Calu3 (cell line): ENCODE results near the gene COG8. TPM values are rescaled to one million over a fixed set of nuclear protein-coding genes. Genes with fewer than 3 reads are reported as not detected.

Source experiments
- Bru-seq: library from RNA; stranded (reverse); fragments of 400-500 nt; gene quantifications from one replicate; lab custom pipeline; 2021; lab: Mats Ljungman, UMichigan
- BruChase-seq, 2 experiments: library from RNA; stranded (reverse); fragments of 400-500 nt; gene quantifications; one replicate each; lab custom pipeline; 2021; lab: Mats Ljungman, UMichigan
- BruUV-seq: library from RNA; stranded (reverse); fragments of 400-500 nt; replicated peaks from 2 replicates; lab custom pipeline; 2021; lab: Mats Ljungman, UMichigan
- CTCF ChIA-PET: fragments of 300-600 bp; sonication (Branson Sonifier 250); formaldehyde crosslinking; loops from one replicate; lab custom pipeline; 2022; ENCODE audit warnings: antibody characterized with exemption; lab: Charles Lee
- DNase-seq: peaks from one replicate; pipeline ENCODE4 v3.0.0; 2022
- H3K27ac Mint-ChIP-seq: one replicate; pipeline ENCODE4 v1.8.0; 2022; ENCODE audit warnings: mixed read lengths; ENCODE audit not compliant: unreplicated experiment
- H3K27me3 Mint-ChIP-seq: one replicate; pipeline ENCODE4 v1.8.0; 2022; ENCODE audit warnings: mixed read lengths; ENCODE audit not compliant: unreplicated experiment
- H3K36me3 Mint-ChIP-seq: one replicate; pipeline ENCODE4 v1.8.0; 2022; ENCODE audit warnings: mild to moderate bottlenecking, moderate library complexity, mixed read lengths; ENCODE audit not compliant: insufficient read depth, unreplicated experiment
- H3K4me1 Mint-ChIP-seq: one replicate; pipeline ENCODE4 v1.8.0; 2022; ENCODE audit warnings: mild to moderate bottlenecking, low read depth, mixed read lengths; ENCODE audit not compliant: unreplicated experiment
- H3K4me3 Mint-ChIP-seq: one replicate; pipeline ENCODE4 v1.8.0; 2022; ENCODE audit warnings: mild to moderate bottlenecking, low read depth, moderate library complexity, mixed read lengths; ENCODE audit not compliant: unreplicated experiment
- H3K9me3 Mint-ChIP-seq: one replicate; pipeline ENCODE4 v1.8.0; 2022; ENCODE audit warnings: low read depth, mixed read lengths; ENCODE audit not compliant: unreplicated experiment
- intact Hi-C: fragments of 100-400 bp; cut with micrococcal nuclease; formaldehyde crosslinking; loops from one replicate; pipeline ENCODE4 v1.10.0; 2022; ENCODE audit not compliant: unreplicated experiment
- long read RNA-seq: library from polyadenylated mRNA; stranded (forward); transcript quantifications from one replicate; pipeline ENCODE4 v2.0.0, GENCODE V29; 2022
- total RNA-seq: library from RNA; stranded (reverse); gene quantifications from 2 replicates; pipeline ENCODE4 v1.2.3, GENCODE V29; 2022
- TF ChIP-seq, protein P1 (sequence below): fragments of 200-600 bp; IDR thresholded peaks from one replicate; pipeline ENCODE4 v1.8.0; 2022; ENCODE audit warnings: antibody characterized with exemption; ENCODE audit not compliant: unreplicated experiment

Gene COG8, protein sequence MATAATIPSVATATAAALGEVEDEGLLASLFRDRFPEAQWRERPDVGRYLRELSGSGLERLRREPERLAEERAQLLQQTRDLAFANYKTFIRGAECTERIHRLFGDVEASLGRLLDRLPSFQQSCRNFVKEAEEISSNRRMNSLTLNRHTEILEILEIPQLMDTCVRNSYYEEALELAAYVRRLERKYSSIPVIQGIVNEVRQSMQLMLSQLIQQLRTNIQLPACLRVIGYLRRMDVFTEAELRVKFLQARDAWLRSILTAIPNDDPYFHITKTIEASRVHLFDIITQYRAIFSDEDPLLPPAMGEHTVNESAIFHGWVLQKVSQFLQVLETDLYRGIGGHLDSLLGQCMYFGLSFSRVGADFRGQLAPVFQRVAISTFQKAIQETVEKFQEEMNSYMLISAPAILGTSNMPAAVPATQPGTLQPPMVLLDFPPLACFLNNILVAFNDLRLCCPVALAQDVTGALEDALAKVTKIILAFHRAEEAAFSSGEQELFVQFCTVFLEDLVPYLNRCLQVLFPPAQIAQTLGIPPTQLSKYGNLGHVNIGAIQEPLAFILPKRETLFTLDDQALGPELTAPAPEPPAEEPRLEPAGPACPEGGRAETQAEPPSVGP
- 55.0 and 57.4 TPM in 2 replicates for total RNA-seq
- percentile 87 among the genes with signal in this experiment for Bru-seq, nascent RNA
- BruChase-seq, experiment 1, labeled RNA remaining after a 6-hour chase, result percentile 98 among the genes with signal in this experiment
- percentile 98 among the genes with signal in this experiment for BruChase-seq, experiment 2, labeled RNA remaining after a 2-hour chase
- long read RNA-seq, full-length matches to known transcripts, result 36 of 77 reads
- long read RNA-seq, partial matches to known transcripts, result 12 of 77 reads
- long read RNA-seq, other reads (novel, unspliced or antisense), result 29 of 77 reads

DNA sequence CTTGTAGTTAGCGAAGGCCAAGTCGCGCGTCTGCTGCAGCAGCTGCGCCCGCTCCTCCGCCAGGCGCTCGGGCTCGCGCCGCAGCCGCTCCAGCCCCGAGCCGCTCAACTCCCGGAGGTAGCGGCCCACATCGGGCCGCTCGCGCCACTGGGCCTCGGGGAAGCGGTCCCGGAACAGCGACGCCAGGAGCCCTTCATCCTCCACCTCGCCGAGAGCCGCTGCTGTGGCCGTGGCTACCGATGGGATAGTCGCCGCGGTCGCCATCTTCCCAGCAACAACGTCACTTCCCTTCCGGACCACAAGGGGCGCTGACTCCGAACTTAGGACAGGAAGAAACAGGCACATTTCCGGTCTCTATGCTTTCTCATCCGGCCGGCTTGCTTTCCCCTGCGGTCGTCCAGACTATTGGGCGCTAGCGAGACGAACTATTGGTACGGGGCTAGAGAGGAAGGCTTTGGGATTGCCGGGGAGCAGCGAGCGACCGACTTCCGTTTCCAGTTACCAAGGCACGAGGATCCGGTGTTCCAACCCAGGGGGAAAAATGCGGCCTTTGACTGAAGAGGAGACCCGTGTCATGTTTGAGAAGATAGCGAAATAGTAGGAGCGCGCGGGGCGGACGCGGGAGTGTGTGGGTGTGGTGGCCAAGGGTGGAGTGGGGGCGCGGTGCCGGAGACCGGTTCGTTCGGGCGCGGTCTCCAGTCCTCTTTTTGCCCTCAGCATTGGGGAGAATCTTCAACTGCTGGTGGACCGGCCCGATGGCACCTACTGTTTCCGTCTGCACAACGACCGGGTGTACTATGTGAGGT, at the start of gene COG8, which contains the start of gene NIP7:
Gene COG8, minus strand, starts transcription at position 276 of the 806 bp plus-strand sequence. Its CDS starts 12 bp downstream, at position 264.
Gene NIP7, plus strand, starts transcription at position 484 of the 806 bp plus-strand sequence. Its CDS starts 58 bp downstream, at position 542.
- Mint-ChIP-seq H3K4me3 (peak within 1 kb of the TSS; percentile 94), H3K27me3 (no peaks in the 10 kb centered on the region), H3K9me3 (no peaks in the 10 kb centered on the region), H3K4me1 (peaks cover 33% of the 10 kb centered on the region), H3K36me3 (peaks cover 99% of the 10 kb centered on the region), H3K27ac (peak within 1 kb of the TSS; percentile 95)
- intact Hi-C loops, result no loop called here
- TF ChIP-seq, protein P1, sequence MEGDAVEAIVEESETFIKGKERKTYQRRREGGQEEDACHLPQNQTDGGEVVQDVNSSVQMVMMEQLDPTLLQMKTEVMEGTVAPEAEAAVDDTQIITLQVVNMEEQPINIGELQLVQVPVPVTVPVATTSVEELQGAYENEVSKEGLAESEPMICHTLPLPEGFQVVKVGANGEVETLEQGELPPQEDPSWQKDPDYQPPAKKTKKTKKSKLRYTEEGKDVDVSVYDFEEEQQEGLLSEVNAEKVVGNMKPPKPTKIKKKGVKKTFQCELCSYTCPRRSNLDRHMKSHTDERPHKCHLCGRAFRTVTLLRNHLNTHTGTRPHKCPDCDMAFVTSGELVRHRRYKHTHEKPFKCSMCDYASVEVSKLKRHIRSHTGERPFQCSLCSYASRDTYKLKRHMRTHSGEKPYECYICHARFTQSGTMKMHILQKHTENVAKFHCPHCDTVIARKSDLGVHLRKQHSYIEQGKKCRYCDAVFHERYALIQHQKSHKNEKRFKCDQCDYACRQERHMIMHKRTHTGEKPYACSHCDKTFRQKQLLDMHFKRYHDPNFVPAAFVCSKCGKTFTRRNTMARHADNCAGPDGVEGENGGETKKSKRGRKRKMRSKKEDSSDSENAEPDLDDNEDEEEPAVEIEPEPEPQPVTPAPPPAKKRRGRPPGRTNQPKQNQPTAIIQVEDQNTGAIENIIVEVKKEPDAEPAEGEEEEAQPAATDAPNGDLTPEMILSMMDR, result peak; percentile 93
- CTCF ChIA-PET, result interaction anchor here (0.6 kb wide), 1 partner anchor 65 kb away, joined by 6 read pairs; no protein-coding TSS in a partner anchor
- no TSS peak for BruUV-seq
- peak; percentile 97 for DNase-seq

DNA sequence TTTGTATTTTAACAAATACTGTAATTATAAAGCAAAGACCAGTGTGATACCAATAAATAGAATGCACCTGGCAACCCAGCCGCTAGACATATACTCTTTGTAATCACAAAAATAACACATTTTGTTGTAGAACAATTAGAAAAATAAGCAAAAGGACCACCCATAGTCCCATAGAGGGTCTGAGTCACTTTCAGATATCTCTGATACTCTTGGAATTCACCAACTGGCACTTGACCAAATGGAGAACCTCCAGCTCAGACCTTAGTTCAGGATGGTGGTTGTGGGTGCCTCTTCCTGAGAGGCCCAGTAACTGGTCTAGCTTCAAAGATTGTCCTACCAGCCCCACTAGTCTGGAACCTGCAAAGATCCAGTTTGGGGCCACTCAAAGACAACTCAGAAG, 47.2 kb upstream of the COG8 start:
- peaks cover 39% of the 10 kb centered on the region for H3K36me3 Mint-ChIP-seq
- no TSS peak for BruUV-seq
- CTCF ChIA-PET, result interaction anchor here (0.9 kb wide), 1 partner anchor 12 kb away, joined by 3 read pairs; no protein-coding TSS in a partner anchor
- peaks cover 20% of the 10 kb centered on the region for H3K4me1 Mint-ChIP-seq
- TF ChIP-seq, protein P1, result no peak
- H3K9me3 Mint-ChIP-seq, result no peaks in the 10 kb centered on the region
- H3K27me3 Mint-ChIP-seq, result no peaks in the 10 kb centered on the region
- H3K4me3 Mint-ChIP-seq, result peak overlapping the region; percentile 95
- H3K27ac Mint-ChIP-seq, result no peak overlapping the region
- no peak for DNase-seq
- intact Hi-C loops, result no loop called here

DNA sequence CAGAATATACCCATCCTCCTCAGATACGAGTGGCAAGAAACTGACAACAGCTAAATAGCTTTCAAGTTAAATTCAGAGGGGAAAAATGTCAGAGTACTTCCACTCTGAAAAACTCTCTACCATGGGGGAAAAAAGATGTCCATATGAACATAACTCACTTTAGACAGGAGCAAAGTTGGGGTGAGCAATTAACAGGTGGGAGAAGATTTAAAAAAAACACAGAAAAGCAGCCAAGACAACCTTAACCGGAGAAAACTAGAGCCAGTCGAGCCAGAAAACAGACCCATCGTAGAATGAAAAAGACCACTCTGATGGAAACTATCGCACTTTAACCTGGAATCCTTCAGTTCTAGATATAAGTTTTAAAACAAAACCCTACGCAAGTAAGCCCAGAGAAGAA, 45.6 kb upstream of the COG8 start:
- H3K27me3 Mint-ChIP-seq, result no peaks in the 10 kb centered on the region
- TF ChIP-seq, protein P1, result no peak
- peak overlapping the region; percentile 91 for H3K27ac Mint-ChIP-seq
- intact Hi-C loops, result no loop called here
- H3K9me3 Mint-ChIP-seq, result no peaks in the 10 kb centered on the region
- DNase-seq, result no peak
- peak overlapping the region; percentile 95 for H3K4me3 Mint-ChIP-seq
- H3K4me1 Mint-ChIP-seq, result peaks cover 20% of the 10 kb centered on the region
- no TSS peak for BruUV-seq
- CTCF ChIA-PET, result interaction anchor here (0.5 to 1.1 kb wide), 2 partner anchors 12 to 13 kb away, joined by 3 to 4 read pairs; no protein-coding TSS in a partner anchor
- H3K36me3 Mint-ChIP-seq, result peaks cover 55% of the 10 kb centered on the region
